Measurements from ENCODE around the gene CIDEB. TPM values are rescaled to one million over a fixed set of nuclear protein-coding genes. Genes with fewer than 3 reads are reported as not detected.

CIDEB gene
- total and polyA plus RNA-seq, 2 of the 4 experiments (the other 2 are of a cell fraction), result under 0.01 to 0.19 TPM

DNA sequence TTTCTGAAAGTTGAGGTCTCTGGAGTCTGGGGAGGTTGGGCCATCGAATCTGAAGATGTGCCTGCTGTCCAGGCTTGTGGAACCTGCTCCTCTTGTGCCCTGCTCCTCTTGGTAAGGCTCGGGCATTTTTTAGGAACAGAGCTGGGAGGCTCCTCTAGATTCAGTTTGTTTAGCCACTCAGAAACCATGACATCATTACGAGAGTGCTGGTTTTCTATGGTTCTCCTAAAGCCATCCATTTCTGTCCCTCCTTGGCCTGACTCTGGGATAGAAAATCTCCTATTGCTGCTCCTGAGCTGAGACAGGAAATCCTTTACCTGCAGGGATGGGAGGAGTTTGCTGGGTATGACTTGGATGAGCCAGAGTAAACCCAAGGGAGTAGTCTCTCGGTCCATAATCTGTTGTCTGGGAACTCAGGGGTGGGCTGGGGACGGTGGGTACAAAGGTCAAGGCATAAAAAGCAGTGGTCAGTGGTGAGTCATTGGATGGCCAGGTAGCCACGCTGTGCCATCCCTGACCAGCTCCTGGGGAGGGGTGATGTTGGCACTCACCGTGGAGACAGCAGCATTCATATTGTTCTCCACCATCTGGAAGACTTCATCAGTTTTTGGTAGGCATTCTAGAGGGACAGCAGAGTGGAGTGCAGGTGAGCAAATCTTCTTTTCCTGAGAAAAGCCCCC is 29.5 kb upstream of the CIDEB start:
- WGBS, 2 experiments (ENCODE audit: extremely low coverage in 2 of 2, insufficient read length in 1 of 2), result 0% methylated on average over 1 of the region's 7 CpGs; no CpG with 5 or more reads in 1 of the 2 experiments
- no peak overlapping the region for H3K4ac ChIP-seq (ENCODE audit: low read depth, low read length)
- H3K27me3 ChIP-seq (ENCODE audit: control insufficient read depth, insufficient read depth, low read length), result peaks cover 87% of the 10 kb centered on the region
- H2AFZ ChIP-seq (replicated peaks; ENCODE audit: low read length, poor library complexity), result no peak overlapping the region
- DNase-seq (no peak), ATAC-seq (ENCODE audit: low read depth) (no peak)
- H4K8ac ChIP-seq (ENCODE audit: low read depth in 2 of 2, low read length in 2 of 2), result no peak overlapping the region
- no peak overlapping the region for H4K5ac ChIP-seq (ENCODE audit: low read depth, low read length)
- H3K14ac ChIP-seq (replicated peaks; ENCODE audit: low read depth, low read length), result no peak overlapping the region
- H3K4me3 ChIP-seq (ENCODE audit: insufficient read depth, low read depth, low read length), result no peak overlapping the region
- ChIA-PET CTCF (interaction anchor here (0.7 to 0.9 kb wide), 2 partner anchors 10 to 29 kb away, joined by 3 to 6 read pairs; partner anchors contain the start of gene CIDEB), POLR2A (ENCODE audit: unreplicated experiment) (no interaction called here)
- H3K4me1 ChIP-seq (ENCODE audit: control insufficient read depth, insufficient read depth, low read length), result peaks cover 3% of the 10 kb centered on the region; the same call in 1 of the 2 replicates
- no peaks in the 10 kb centered on the region for H3K9me1 ChIP-seq (ENCODE audit: insufficient read depth, low read length)
- no TSS peak for BruUV-seq (replicated peaks)
- intact Hi-C loops (cut with micrococcal nuclease) (no loop called here), dilution Hi-C loops (cut with HindIII; ENCODE audit: low sequenced_read_pairs, unreplicated experiment) (no loop called here), in situ Hi-C loops (cut with MboI; ENCODE audit: low sequenced_read_pairs) (no loop called here)
- no peak overlapping the region for H3K4me2 ChIP-seq (ENCODE audit: low read depth, low read length)
- no peak overlapping the region for H2AK9ac ChIP-seq (replicated peaks; ENCODE audit: low read depth, low read length, poor library complexity)
- H3K79me1 ChIP-seq (ENCODE audit: low read depth in 1 of 2, low read length in 2 of 2), result no peaks in the 10 kb centered on the region
- no peak overlapping the region for H4K91ac ChIP-seq (ENCODE audit: insufficient read depth, low read depth, low read length)
- no peak overlapping the region for H2BK15ac ChIP-seq (ENCODE audit: low read depth, low read length)
- no peak overlapping the region for H3K27ac ChIP-seq (ENCODE audit: insufficient read depth, low read length)
- H4K20me1 ChIP-seq (ENCODE audit: insufficient read depth, low read length), result no peaks in the 10 kb centered on the region
- H3K56ac ChIP-seq (ENCODE audit: extremely low read depth, insufficient read depth, low read length), result no peak overlapping the region
- no peak overlapping the region for H3K9ac ChIP-seq (ENCODE audit: low read depth, low read length)
- H3K18ac ChIP-seq (ENCODE audit: low read depth, low read length), result no peak overlapping the region
- H2BK120ac ChIP-seq (ENCODE audit: low read depth, low read length), result no peak overlapping the region; the same call in 1 of the 2 replicates
- no peak overlapping the region for H2BK20ac ChIP-seq (ENCODE audit: low read depth, low read length)
- no peaks in the 10 kb centered on the region; the same call in 1 of the 2 replicates for H3K9me3 ChIP-seq (ENCODE audit: control insufficient read depth, insufficient read depth, low read length)
- no peak for TF ChIP-seq MXI1 (IDR thresholded peaks at IDR 0.05; ENCODE audit: borderline replicate concordance, low read depth, low read length)
- no peak for TF ChIP-seq NFE2L2 (IDR thresholded peaks at IDR 0.05; ENCODE audit: low read depth, low read length)
- no peak for TF ChIP-seq RCOR1 (IDR thresholded peaks at IDR 0.05; ENCODE audit: insufficient replicate concordance, low read length)
- no peak for TF ChIP-seq MAZ (IDR thresholded peaks at IDR 0.05; ENCODE audit: borderline replicate concordance, low read depth, low read length)
- TF ChIP-seq SMC3 (IDR thresholded peaks at IDR 0.05; ENCODE audit: low read depth, low read length), result no peak
- TF ChIP-seq, protein P1, sequence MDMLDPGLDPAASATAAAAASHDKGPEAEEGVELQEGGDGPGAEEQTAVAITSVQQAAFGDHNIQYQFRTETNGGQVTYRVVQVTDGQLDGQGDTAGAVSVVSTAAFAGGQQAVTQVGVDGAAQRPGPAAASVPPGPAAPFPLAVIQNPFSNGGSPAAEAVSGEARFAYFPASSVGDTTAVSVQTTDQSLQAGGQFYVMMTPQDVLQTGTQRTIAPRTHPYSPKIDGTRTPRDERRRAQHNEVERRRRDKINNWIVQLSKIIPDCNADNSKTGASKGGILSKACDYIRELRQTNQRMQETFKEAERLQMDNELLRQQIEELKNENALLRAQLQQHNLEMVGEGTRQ (IDR thresholded peaks at IDR 0.05; ENCODE audit: low read depth, low read length), result no peak
- no peak for TF ChIP-seq CEBPB (IDR thresholded peaks at IDR 0.05; ENCODE audit: low read depth, low read length)
- TF ChIP-seq, protein P2, sequence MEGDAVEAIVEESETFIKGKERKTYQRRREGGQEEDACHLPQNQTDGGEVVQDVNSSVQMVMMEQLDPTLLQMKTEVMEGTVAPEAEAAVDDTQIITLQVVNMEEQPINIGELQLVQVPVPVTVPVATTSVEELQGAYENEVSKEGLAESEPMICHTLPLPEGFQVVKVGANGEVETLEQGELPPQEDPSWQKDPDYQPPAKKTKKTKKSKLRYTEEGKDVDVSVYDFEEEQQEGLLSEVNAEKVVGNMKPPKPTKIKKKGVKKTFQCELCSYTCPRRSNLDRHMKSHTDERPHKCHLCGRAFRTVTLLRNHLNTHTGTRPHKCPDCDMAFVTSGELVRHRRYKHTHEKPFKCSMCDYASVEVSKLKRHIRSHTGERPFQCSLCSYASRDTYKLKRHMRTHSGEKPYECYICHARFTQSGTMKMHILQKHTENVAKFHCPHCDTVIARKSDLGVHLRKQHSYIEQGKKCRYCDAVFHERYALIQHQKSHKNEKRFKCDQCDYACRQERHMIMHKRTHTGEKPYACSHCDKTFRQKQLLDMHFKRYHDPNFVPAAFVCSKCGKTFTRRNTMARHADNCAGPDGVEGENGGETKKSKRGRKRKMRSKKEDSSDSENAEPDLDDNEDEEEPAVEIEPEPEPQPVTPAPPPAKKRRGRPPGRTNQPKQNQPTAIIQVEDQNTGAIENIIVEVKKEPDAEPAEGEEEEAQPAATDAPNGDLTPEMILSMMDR (conservative IDR thresholded peaks at IDR 0.05; ENCODE audit: low read depth, low read length), result no peak
- TF ChIP-seq, protein P3, sequence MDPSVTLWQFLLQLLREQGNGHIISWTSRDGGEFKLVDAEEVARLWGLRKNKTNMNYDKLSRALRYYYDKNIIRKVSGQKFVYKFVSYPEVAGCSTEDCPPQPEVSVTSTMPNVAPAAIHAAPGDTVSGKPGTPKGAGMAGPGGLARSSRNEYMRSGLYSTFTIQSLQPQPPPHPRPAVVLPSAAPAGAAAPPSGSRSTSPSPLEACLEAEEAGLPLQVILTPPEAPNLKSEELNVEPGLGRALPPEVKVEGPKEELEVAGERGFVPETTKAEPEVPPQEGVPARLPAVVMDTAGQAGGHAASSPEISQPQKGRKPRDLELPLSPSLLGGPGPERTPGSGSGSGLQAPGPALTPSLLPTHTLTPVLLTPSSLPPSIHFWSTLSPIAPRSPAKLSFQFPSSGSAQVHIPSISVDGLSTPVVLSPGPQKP (IDR thresholded peaks at IDR 0.05; ENCODE audit: borderline replicate concordance, low read depth, low read length), result no peak
- TF ChIP-seq MAFK (IDR thresholded peaks at IDR 0.05; ENCODE audit: low read depth, low read length), result no peak
- TF ChIP-seq RAD21 (IDR thresholded peaks at IDR 0.05; ENCODE audit: low read length), result no peak
- no peak for TF ChIP-seq CHD1 (IDR thresholded peaks at IDR 0.05; ENCODE audit: low read depth, low read length)
- TF ChIP-seq BHLHE40 (IDR thresholded peaks at IDR 0.05; ENCODE audit: low read depth, low read length), result no peak
- no peak for TF ChIP-seq RFX5 (IDR thresholded peaks at IDR 0.05; ENCODE audit: low read depth, low read length)
- TF ChIP-seq FOS (IDR thresholded peaks at IDR 0.05; ENCODE audit: low read depth, low read length), result no peak
- H2AK5ac ChIP-seq (ENCODE audit: low read depth, low read length), result no peak overlapping the region
- H2BK5ac ChIP-seq (ENCODE audit: low read depth, low read length, poor library complexity, severe bottlenecking), result no peak overlapping the region
- no peaks in the 10 kb centered on the region for H3K36me3 ChIP-seq (ENCODE audit: control insufficient read depth, insufficient read depth, low read length)
- H3K23ac ChIP-seq (ENCODE audit: low read depth, low read length), result no peak overlapping the region
